IMR-90 (cell line): ENCODE data around the gene QPRT. TPM values are rescaled to one million over a fixed set of nuclear protein-coding genes. Genes with fewer than 3 reads are reported as not detected.

Source experiments
- ATAC-seq: fragments of 200-7000 bp; cut with Tn5 transposase; 2 replicates; pipeline ENCODE4 v1.9.1; 2020; ENCODE audit warnings: low read depth, mild to moderate bottlenecking, moderate library complexity
- BruUV-seq: library from RNA; stranded (reverse); fragments of 400-500 nt; replicated peaks from 2 replicates; lab custom pipeline; 2021; lab: Mats Ljungman, UMichigan
- CTCF ChIA-PET: fragments of 300-600 bp; formaldehyde crosslinking; extraction: SDS; loops from one replicate; lab custom pipeline; 2021; ENCODE audit warnings: antibody characterized with exemption; lab: Yijun Ruan, JAX
- POLR2A ChIA-PET: fragments of 300-600 bp; sonication (Branson Sonifier 250); formaldehyde crosslinking; loops from one replicate; lab custom pipeline; 2022; ENCODE audit warnings: antibody characterized with exemption; ENCODE audit not compliant: unreplicated experiment; lab: Charles Lee
- DNase-seq: peaks from one replicate; pipeline ENCODE4 v3.0.0; 2013
- H2AFZ ChIP-seq: replicated peaks from 2 replicates; pipeline ENCODE3; 2013; ENCODE audit warnings: low read length, mild to moderate bottlenecking; ENCODE audit not compliant: poor library complexity
- H2AK5ac ChIP-seq: 2 replicates; pipeline ENCODE4 v1.6.1; 2013; ENCODE audit warnings: low read depth, low read length, inconsistent platforms
- H2AK9ac ChIP-seq: replicated peaks from 2 replicates; pipeline ENCODE3; 2013; ENCODE audit warnings: mild to moderate bottlenecking, low read depth, low read length, moderate library complexity; ENCODE audit not compliant: poor library complexity
- H2BK120ac ChIP-seq: 2 replicates; pipeline ENCODE4 v1.6.1; 2013; ENCODE audit warnings: low read depth, low read length, inconsistent platforms
- H2BK15ac ChIP-seq: 3 replicates; pipeline ENCODE4 v1.6.1; 2013; ENCODE audit warnings: low read depth, low read length, inconsistent platforms
- H2BK20ac ChIP-seq: 2 replicates; pipeline ENCODE4 v1.6.1; 2013; ENCODE audit warnings: low read depth, mild to moderate bottlenecking, inconsistent platforms, low read length, moderate library complexity
- H2BK5ac ChIP-seq: 2 replicates; pipeline ENCODE4 v1.6.1; 2013; ENCODE audit warnings: mild to moderate bottlenecking, low read depth, low read length, inconsistent platforms; ENCODE audit not compliant: poor library complexity, severe bottlenecking
- H3K14ac ChIP-seq: replicated peaks from 2 replicates; pipeline ENCODE4 v1.6.1; 2013; ENCODE audit warnings: low read depth, low read length, inconsistent platforms
- H3K18ac ChIP-seq: 2 replicates; pipeline ENCODE4 v1.6.1; 2013; ENCODE audit warnings: low read depth, low read length, control low read depth
- H3K23ac ChIP-seq: 2 replicates; pipeline ENCODE4 v1.6.1; 2013; ENCODE audit warnings: low read depth, low read length, inconsistent platforms
- H3K27ac ChIP-seq: 2 replicates; pipeline ENCODE4 v1.5.1; 2013; ENCODE audit warnings: mild to moderate bottlenecking, control low read depth, low read length; ENCODE audit not compliant: insufficient read depth
- H3K27me3 ChIP-seq: 2 replicates; pipeline ENCODE4 v1.6.1; 2013; ENCODE audit warnings: low read length; ENCODE audit not compliant: control insufficient read depth, insufficient read depth
- H3K36me3 ChIP-seq: 2 replicates; pipeline ENCODE4 v1.6.1; 2013; ENCODE audit warnings: low read length, mixed read lengths; ENCODE audit not compliant: control insufficient read depth, insufficient read depth
- H3K4ac ChIP-seq: 2 replicates; pipeline ENCODE4 v1.6.1; 2013; ENCODE audit warnings: low read depth, low read length, inconsistent platforms
- H3K4me1 ChIP-seq: 2 replicates; pipeline ENCODE4 v1.6.1; 2013; ENCODE audit warnings: low read length, mixed read lengths; ENCODE audit not compliant: control insufficient read depth, insufficient read depth
- H3K4me2 ChIP-seq: 2 replicates; pipeline ENCODE4 v1.6.1; 2013; ENCODE audit warnings: low read depth, mild to moderate bottlenecking, control low read depth, low read length, moderate library complexity
- H3K4me3 ChIP-seq: 2 replicates; pipeline ENCODE4 v1.5.1; 2013; ENCODE audit warnings: low read depth, mild to moderate bottlenecking, control low read depth, low read length, moderate library complexity; ENCODE audit not compliant: insufficient read depth
- H3K56ac ChIP-seq: 2 replicates; pipeline ENCODE4 v1.6.1; 2013; ENCODE audit warnings: low read length, inconsistent platforms; ENCODE audit not compliant: insufficient read depth; ENCODE audit errors: extremely low read depth
- H3K79me1 ChIP-seq, 2 experiments: 2 replicates each; pipeline ENCODE4 v1.6.1; 2013; ENCODE audit warnings: low read length in 2 of 2, inconsistent platforms in 1 of 2, low read depth in 1 of 2
- H3K9ac ChIP-seq: 2 replicates; pipeline ENCODE4 v1.6.1; 2013; ENCODE audit warnings: low read depth, low read length, control low read depth
- H3K9me1 ChIP-seq: 2 replicates; pipeline ENCODE4 v1.6.1; 2013; ENCODE audit warnings: low read length, inconsistent platforms; ENCODE audit not compliant: insufficient read depth
- H3K9me3 ChIP-seq: 2 replicates; pipeline ENCODE4 v1.6.1; 2013; ENCODE audit warnings: low read length; ENCODE audit not compliant: control insufficient read depth, insufficient read depth
- H4K20me1 ChIP-seq: 2 replicates; pipeline ENCODE4 v1.6.1; 2013; ENCODE audit warnings: low read length, inconsistent platforms; ENCODE audit not compliant: insufficient read depth
- H4K5ac ChIP-seq: 2 replicates; pipeline ENCODE4 v1.6.1; 2013; ENCODE audit warnings: mild to moderate bottlenecking, low read depth, low read length, control low read depth
- H4K8ac ChIP-seq, 2 experiments: 2 replicates each; pipeline ENCODE4 v1.6.1; 2013; ENCODE audit warnings: low read depth in 2 of 2, low read length in 2 of 2, control low read depth in 1 of 2, inconsistent platforms in 1 of 2
- H4K91ac ChIP-seq: 2 replicates; pipeline ENCODE4 v1.6.1; 2013; ENCODE audit warnings: low read depth, low read length, inconsistent platforms; ENCODE audit not compliant: insufficient read depth
- BHLHE40 ChIP-seq: fragments of 150-350 bp; IDR thresholded peaks from 2 replicates; pipeline ENCODE4 v1.6.1; 2016; ENCODE audit warnings: mild to moderate bottlenecking, low read depth, low read length
- CEBPB ChIP-seq: IDR thresholded peaks from 2 replicates; pipeline ENCODE4 v1.6.1; 2012; ENCODE audit warnings: low read depth, low read length, improper control_type of control experiment
- CHD1 ChIP-seq: IDR thresholded peaks from 2 replicates; pipeline ENCODE4 v1.6.1; 2012; ENCODE audit warnings: low read depth, low read length, improper control_type of control experiment
- CTCF ChIP-seq: conservative IDR thresholded peaks from 2 replicates; pipeline ENCODE4 v1.5.1; 2012; ENCODE audit warnings: mild to moderate bottlenecking, low read depth, low read length, improper control_type of control experiment
- FOS ChIP-seq: fragments of 150-350 bp; IDR thresholded peaks from 2 replicates; pipeline ENCODE4 v1.6.1; 2016; ENCODE audit warnings: low read depth, low read length
- MAFK ChIP-seq: IDR thresholded peaks from 2 replicates; pipeline ENCODE4 v1.6.1; 2012; ENCODE audit warnings: low read depth, low read length, improper control_type of control experiment
- MAZ ChIP-seq: IDR thresholded peaks from 2 replicates; pipeline ENCODE4 v1.6.1; 2012; ENCODE audit warnings: low read depth, mild to moderate bottlenecking, low read length, improper control_type of control experiment, moderate library complexity, borderline replicate concordance
- RAD21 ChIP-seq: IDR thresholded peaks from 2 replicates; pipeline ENCODE4 v1.6.1; 2012; ENCODE audit warnings: low read length, improper control_type of control experiment
- RCOR1 ChIP-seq: IDR thresholded peaks from 2 replicates; pipeline ENCODE4 v1.6.1; 2012; ENCODE audit warnings: mild to moderate bottlenecking, low read length, improper control_type of control experiment; ENCODE audit not compliant: insufficient replicate concordance
- SMC3 ChIP-seq: fragments of 150-350 bp; IDR thresholded peaks from 2 replicates; pipeline ENCODE4 v1.6.1; 2016; ENCODE audit warnings: low read depth, mild to moderate bottlenecking, antibody characterized with exemption, low read length, moderate library complexity
- WGBS, 2 experiments: methylation state at CpG; one replicate each; pipeline versions ENCODE4 v1.1.5 to v1.1.7; 2013; ENCODE audit warnings: missing lambda C conversion rate in 2 of 2; ENCODE audit not compliant: insufficient read length in 1 of 2; ENCODE audit errors: extremely low coverage in 2 of 2; 5-methylcytosine and 5-hydroxymethylcytosine counted together
- dilution Hi-C: fragments of 300-500 bp; cut with HindIII; formaldehyde crosslinking; loops from one replicate; pipeline ENCODE4 v1.14.3; 2018; ENCODE audit warnings: low sequenced_read_pairs; ENCODE audit not compliant: unreplicated experiment
- in situ Hi-C: fragments of 300-500 bp; cut with MboI; formaldehyde crosslinking; loops from 3 replicates; pipeline ENCODE4 v1.14.3; 2019; ENCODE audit warnings: low sequenced_read_pairs, inconsistent platforms, mixed read lengths
- intact Hi-C: fragments of 100-400 bp; cut with micrococcal nuclease; formaldehyde crosslinking; loops from 2 replicates; pipeline ENCODE4 v1.10.0; 2022
- polyA plus RNA-seq, 3 experiments: library from polyadenylated mRNA; depleted of rRNA; stranded (reverse); fragments of >200 nt; gene quantifications; 2 replicates each; pipeline ENCODE4 v1.2.3, GENCODE V29; 2012; ENCODE audit warnings: low replicate concordance in 1 of 3
- total RNA-seq: library from RNA; depleted of rRNA; stranded (reverse); fragments of >200 nt; gene quantifications from 2 replicates; pipeline ENCODE4 v1.2.3, GENCODE V29; 2012
- TF ChIP-seq, protein P1 (sequence below): fragments of 150-350 bp; IDR thresholded peaks from 2 replicates; pipeline ENCODE4 v1.6.1; 2016; ENCODE audit warnings: low read depth, mild to moderate bottlenecking, low read length, moderate library complexity, borderline replicate concordance

Gene QPRT
- total and polyA plus RNA-seq, 2 of the 4 experiments (the other 2 are of a cell fraction) = 3.4 to 6.3 TPM

DNA sequence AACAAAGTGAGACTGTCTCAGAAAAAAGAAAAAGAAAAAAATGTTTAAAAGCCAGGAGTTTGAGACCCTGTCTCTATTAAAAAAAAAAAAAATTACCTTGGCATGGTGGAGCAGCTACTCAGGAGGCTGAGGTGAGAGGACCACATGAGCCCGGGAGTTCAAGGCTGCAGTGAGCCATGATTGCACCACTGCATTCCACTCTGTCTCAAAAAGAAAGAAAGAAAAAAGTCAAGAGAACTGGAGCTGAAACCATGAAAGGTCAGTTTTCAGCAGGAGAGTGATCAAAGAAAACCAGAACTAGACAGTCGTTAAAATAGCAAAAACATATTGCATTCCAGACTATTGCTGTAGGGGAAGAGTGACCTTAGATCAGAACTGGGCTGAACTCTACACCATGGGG lies 8.8 kb downstream of the QPRT start:
- Histone ChIP-seq H2BK20ac (no peak overlapping the region), H3K9me3 (no peaks in the 10 kb centered on the region), H4K91ac (no peak overlapping the region), H2BK15ac (no peak overlapping the region), H3K56ac (no peak overlapping the region), H3K36me3 (peaks cover 2% of the 10 kb centered on the region; the same call in 1 of the 2 replicates), H2BK5ac (no peak overlapping the region), H2BK120ac (no peak overlapping the region), H3K14ac (no peak overlapping the region), H2AFZ (no peak overlapping the region), H4K8ac (no peak overlapping the region), H2AK9ac (no peak overlapping the region), H2AK5ac (no peak overlapping the region), H3K18ac (no peak overlapping the region), H3K23ac (no peak overlapping the region), H3K4me1 (no peaks in the 10 kb centered on the region), H3K79me1 (no peaks in the 10 kb centered on the region), H3K4me2 (no peak overlapping the region), H3K27ac (no peak overlapping the region), H4K5ac (no peak overlapping the region), H3K9me1 (no peaks in the 10 kb centered on the region), H4K20me1 (no peaks in the 10 kb centered on the region), H3K9ac (no peak overlapping the region), H3K4ac (no peak overlapping the region), H3K4me3 (no peak overlapping the region), H3K27me3 (no peaks in the 10 kb centered on the region)
- BruUV-seq = no TSS peak
- POLR2A ChIA-PET = no interaction called here
- intact Hi-C loops = no loop called here
- WGBS, 2 experiments = no CpG with 5 or more reads among the region's 2 CpGs
- TF ChIP-seq FOS (no peak), CEBPB (no peak), SMC3 (no peak), MAFK (no peak), BHLHE40 (no peak), RCOR1 (no peak), MAZ (no peak), RAD21 (no peak), CTCF (no peak), CHD1 (no peak)
- TF ChIP-seq, protein P1, sequence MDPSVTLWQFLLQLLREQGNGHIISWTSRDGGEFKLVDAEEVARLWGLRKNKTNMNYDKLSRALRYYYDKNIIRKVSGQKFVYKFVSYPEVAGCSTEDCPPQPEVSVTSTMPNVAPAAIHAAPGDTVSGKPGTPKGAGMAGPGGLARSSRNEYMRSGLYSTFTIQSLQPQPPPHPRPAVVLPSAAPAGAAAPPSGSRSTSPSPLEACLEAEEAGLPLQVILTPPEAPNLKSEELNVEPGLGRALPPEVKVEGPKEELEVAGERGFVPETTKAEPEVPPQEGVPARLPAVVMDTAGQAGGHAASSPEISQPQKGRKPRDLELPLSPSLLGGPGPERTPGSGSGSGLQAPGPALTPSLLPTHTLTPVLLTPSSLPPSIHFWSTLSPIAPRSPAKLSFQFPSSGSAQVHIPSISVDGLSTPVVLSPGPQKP = no peak
- DNase-seq (no peak), ATAC-seq (no peak)
- CTCF ChIA-PET = interaction anchor here (0.7 kb wide), 1 partner anchor 12 kb away, joined by 4 read pairs; no protein-coding TSS in a partner anchor
- dilution Hi-C loops = no loop called here
- in situ Hi-C loops = no loop called here
